GM12878 (cell line): ENCODE measurements around the gene PCSK6. TPM values are rescaled to one million over a fixed set of nuclear protein-coding genes. Genes with fewer than 3 reads are reported as not detected.

Source experiments
- ATAC-seq: fragments of 200-7000 bp; cut with Tn5 transposase; 3 replicates; pipeline ENCODE4 v1.9.1; 2020; ENCODE audit warnings: mild to moderate bottlenecking, moderate library complexity
- BruUV-seq: library from RNA; stranded (reverse); fragments of 400-500 nt; replicated peaks from 2 replicates; lab custom pipeline; 2021; lab: Mats Ljungman, UMichigan
- CTCF ChIA-PET: fragments of 300-600 bp; sonication (Branson Sonifier 250); formaldehyde crosslinking; extraction: SDS; loops from one replicate; lab custom pipeline; 2021; ENCODE audit warnings: inconsistent platforms; lab: Yijun Ruan, JAX
- POLR2A ChIA-PET: fragments of 350-600 bp; formaldehyde crosslinking; extraction: SDS; loops from one replicate; lab custom pipeline; 2021; ENCODE audit warnings: inconsistent platforms; lab: Charles Lee
- RAD21 ChIA-PET: fragments of 300-600 bp; sonication (Branson Sonifier 250); formaldehyde crosslinking; loops from one replicate; lab custom pipeline; 2023; ENCODE audit warnings: antibody characterized with exemption; ENCODE audit not compliant: unreplicated experiment; lab: Charles Lee
- SMC1A ChIA-PET: fragments of 300-600 bp; sonication (Branson Sonifier 250); formaldehyde crosslinking; loops from one replicate; lab custom pipeline; 2023; ENCODE audit not compliant: unreplicated experiment, uncharacterized antibody; lab: Charles Lee
- DNase-seq: peaks from one replicate; pipeline ENCODE4 v3.0.0-alpha.2; 2011; ENCODE audit warnings: low read depth, low spot score
- FAIRE-seq: peaks from 3 replicates; lab custom pipeline; 2011; peaks lifted over from hg19 to GRCh38; lab: Jason Lieb, UNC
- H2AFZ ChIP-seq: 2 replicates; pipeline ENCODE4 v1.6.0; 2011; ENCODE audit warnings: low read depth, low read length, control low read depth; ENCODE audit not compliant: control insufficient read depth
- H3K27ac ChIP-seq: 2 replicates; pipeline ENCODE4 v1.5.1; 2011; ENCODE audit warnings: control low read depth; ENCODE audit not compliant: control insufficient read depth, insufficient read depth
- H3K27me3 ChIP-seq, 2 experiments: replicated peaks in 1 of 2; 2 replicates each; pipeline versions ENCODE4 v1.6.0 to v1.6.1; 2011; ENCODE audit warnings: low read length in 1 of 2; ENCODE audit not compliant: control insufficient read depth in 2 of 2, insufficient read depth in 2 of 2
- H3K36me3 ChIP-seq, 2 experiments: 2 replicates each; pipeline ENCODE4 v1.5.1; 2011; ENCODE audit warnings: low read length in 1 of 2; ENCODE audit not compliant: control insufficient read depth in 2 of 2, insufficient read depth in 2 of 2
- H3K4me1 ChIP-seq: 2 replicates; pipeline ENCODE4 v1.6.1; 2011; ENCODE audit warnings: mild to moderate bottlenecking, low read length, moderate library complexity, mixed read lengths; ENCODE audit not compliant: control insufficient read depth, insufficient read depth
- H3K4me2 ChIP-seq: 2 replicates; pipeline ENCODE4 v1.6.0; 2011; ENCODE audit warnings: control low read depth; ENCODE audit not compliant: control insufficient read depth, insufficient read depth
- H3K4me3 ChIP-seq: fragments of 200-600 bp; sonication (generic); 2 replicates; pipeline ENCODE4 v1.5.1; 2016
- H3K79me2 ChIP-seq: 2 replicates; pipeline ENCODE4 v1.6.0; 2011; ENCODE audit warnings: low read length; ENCODE audit not compliant: control insufficient read depth, insufficient read depth
- H3K9ac ChIP-seq: 2 replicates; pipeline ENCODE4 v1.8.0; 2011; ENCODE audit warnings: low read length, control low read depth, mixed read lengths; ENCODE audit not compliant: control insufficient read depth, insufficient read depth
- H3K9me3 ChIP-seq: replicated peaks from 3 replicates; pipeline ENCODE4 v1.5.1; 2011; ENCODE audit warnings: mild to moderate bottlenecking, low read length; ENCODE audit not compliant: control insufficient read depth, insufficient read depth
- H4K20me1 ChIP-seq: 2 replicates; pipeline ENCODE4 v1.6.0; 2011; ENCODE audit not compliant: control insufficient read depth, insufficient read depth
- BACH1 ChIP-seq: fragments of 450-650 bp; IDR thresholded peaks from 2 replicates; pipeline ENCODE4 v1.6.1; 2017; ENCODE audit warnings: mild to moderate bottlenecking, borderline replicate concordance
- CBX5 ChIP-seq: sonication (generic); IDR thresholded peaks from 2 replicates; pipeline ENCODE4 v1.6.1; 2016; ENCODE audit warnings: low read depth, moderate library complexity, mild to moderate bottlenecking, inconsistent platforms
- EP300 ChIP-seq, 2 experiments: fragments of 150-350 bp in 1 of 2; IDR thresholded peaks; 2 replicates each; pipeline ENCODE4 v1.6.1; 2011 to 2012; ENCODE audit warnings: low read depth in 2 of 2, low read length in 2 of 2, borderline replicate concordance in 1 of 2, improper control_type of control experiment in 1 of 2, inconsistent platforms in 1 of 2; ENCODE audit not compliant: control insufficient read depth in 1 of 2
- ETV6 ChIP-seq, 2 experiments: fragments of 450-650 bp in 1 of 2; IDR thresholded peaks in 1 of 2; conservative IDR thresholded peaks in 1 of 2; 2 replicates each; pipeline ENCODE4 v1.6.1; 2014; ENCODE audit warnings: antibody characterized with exemption in 1 of 2, borderline replicate concordance in 1 of 2, low read depth in 1 of 2, mild to moderate bottlenecking in 1 of 2, moderate library complexity in 1 of 2
- GABPA ChIP-seq: IDR thresholded peaks from 2 replicates; pipeline ENCODE4 v1.6.1; 2014; ENCODE audit warnings: antibody characterized with exemption, low read depth, mild to moderate bottlenecking, inconsistent platforms
- HDAC6 ChIP-seq: fragments of 200-600 bp; sonication (generic); IDR thresholded peaks from one replicate; pipeline ENCODE4 v1.8.0; 2017; ENCODE audit warnings: antibody characterized with exemption; ENCODE audit not compliant: unreplicated experiment
- IRF4 ChIP-seq: IDR thresholded peaks from 2 replicates; pipeline ENCODE4 v1.6.1; 2011; ENCODE audit warnings: low read depth, low read length
- MEF2A ChIP-seq: IDR thresholded peaks from 2 replicates; pipeline ENCODE4 v1.6.1; 2011; ENCODE audit warnings: low read depth, mild to moderate bottlenecking, low read length, moderate library complexity; ENCODE audit not compliant: insufficient read depth
- NFXL1 ChIP-seq: fragments of 450-650 bp; IDR thresholded peaks from 2 replicates; pipeline ENCODE4 v1.6.1; 2017; ENCODE audit warnings: antibody characterized with exemption, mild to moderate bottlenecking, borderline replicate concordance
- NFYA ChIP-seq: IDR thresholded peaks from 2 replicates; pipeline ENCODE4 v1.6.1; 2011; ENCODE audit warnings: low read depth, mild to moderate bottlenecking, low read length, improper control_type of control experiment, borderline replicate concordance
- NR2F1 ChIP-seq: fragments of 450-650 bp; conservative IDR thresholded peaks from 2 replicates; pipeline ENCODE4 v1.6.1; 2017; ENCODE audit warnings: mild to moderate bottlenecking
- SMARCA5 ChIP-seq: fragments of 450-650 bp; IDR thresholded peaks from 2 replicates; pipeline ENCODE4 v1.6.1; 2017; ENCODE audit warnings: mild to moderate bottlenecking
- STAT3 ChIP-seq: IDR thresholded peaks from 2 replicates; pipeline ENCODE4 v1.6.1; 2011; ENCODE audit warnings: low read depth, low read length, improper control_type of control experiment
- TARDBP ChIP-seq: IDR thresholded peaks from 2 replicates; pipeline ENCODE4 v1.6.1; 2016; ENCODE audit warnings: borderline replicate concordance
- WRNIP1 ChIP-seq: IDR thresholded peaks from 2 replicates; pipeline ENCODE4 v1.6.1; 2011; ENCODE audit warnings: low read depth, low read length, improper control_type of control experiment, borderline replicate concordance
- ZNF592 ChIP-seq: fragments of 450-650 bp; IDR thresholded peaks from 2 replicates; pipeline ENCODE4 v1.6.1; 2017; ENCODE audit warnings: mild to moderate bottlenecking, moderate library complexity
- ZZZ3 ChIP-seq: IDR thresholded peaks from 2 replicates; pipeline ENCODE4 v1.6.1; 2011; ENCODE audit warnings: low read depth; ENCODE audit not compliant: control insufficient read depth, insufficient read length
- WGBS: methylation state at CpG from one replicate; pipeline ENCODE4 v1.1.6; 2016; ENCODE audit warnings: low lambda C conversion rate; ENCODE audit not compliant: insufficient replicate concordance, insufficient coverage; ENCODE audit errors: missing lambda C conversion rate; 5-methylcytosine and 5-hydroxymethylcytosine counted together
- in situ Hi-C: fragments of 300-500 bp; cut with MboI; formaldehyde crosslinking; loops from 9 replicates; pipeline ENCODE4 v1.14.3; 2018; ENCODE audit warnings: mixed read lengths
- intact Hi-C: fragments of 100-400 bp; cut with micrococcal nuclease; formaldehyde crosslinking; loops from one replicate; pipeline ENCODE4 v1.14.2; 2022; ENCODE audit not compliant: unreplicated experiment
- polyA plus RNA-seq, 11 experiments: library from polyadenylated mRNA; depleted of rRNA in 4 of 11; unstranded in 6 of 11; stranded (reverse) in 5 of 11; fragments of >200 nt; fragmentation: Nextera tagmentation in 4 of 11; fragmentation: Illumina TruSeq in 1 of 11; extraction: Ambion mirVana in 4 of 11; extraction: Trizol in 1 of 11; gene quantifications; 1 replicate in 1 of 11; 2 replicates in 10 of 11; pipeline versions ENCODE4 v1.2.1 to v1.2.3, GENCODE V29; 2011 to 2016; ENCODE audit warnings: inconsistent platforms in 2 of 11, missing spikeins in 2 of 11, low read depth in 1 of 11
- total RNA-seq, 4 experiments: library from RNA; depleted of rRNA in 3 of 4; stranded (reverse); fragments of >200 nt in 3 of 4; fragmentation: Illumina TruSeq in 1 of 4; extraction: Trizol in 1 of 4; gene quantifications; 2 replicates each; pipeline versions ENCODE4 v1.2.1 to v1.2.3, GENCODE V29; 2013 to 2021
- TF ChIP-seq, protein P1 (sequence below): fragments of 450-650 bp; IDR thresholded peaks from 2 replicates; pipeline ENCODE4 v1.6.1; 2017; ENCODE audit warnings: mild to moderate bottlenecking, low read depth, inconsistent platforms; ENCODE audit not compliant: poor library complexity, severe bottlenecking

Gene PCSK6
- total and polyA plus RNA-seq, 10 of the 15 experiments (the other 5 are each of a cell fraction or from before 2014, with no cell fraction given): 0.19 to 0.67 (median 0.25) TPM; not detected in 4

- no peak for TF ChIP-seq ZNF592
- no peak for TF ChIP-seq NFXL1
- no peak for TF ChIP-seq WRNIP1
- TF ChIP-seq BACH1: no peak
Measured at GRCh38 chr15:101316529-101316928, 173.0 kb downstream of the PCSK6 start (continued).

DNA sequence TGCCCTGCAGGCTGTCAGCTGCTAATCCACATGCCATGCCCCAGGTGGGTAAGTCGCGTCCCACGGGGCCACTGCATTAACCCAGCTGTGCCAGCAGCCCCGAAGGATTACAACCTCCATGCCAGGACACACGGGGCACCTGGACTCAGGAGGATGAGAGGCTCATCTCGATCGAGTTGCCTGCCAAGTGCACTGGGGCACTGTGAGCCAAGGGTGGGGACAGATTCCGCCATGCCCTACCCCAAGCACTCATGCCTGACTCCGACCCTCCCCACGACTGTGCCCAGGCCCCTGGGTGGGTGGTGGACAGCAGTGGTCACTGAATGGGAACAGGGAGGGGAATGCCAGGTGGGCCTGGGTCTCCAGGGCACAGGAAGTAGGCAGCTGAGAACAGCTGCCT, 173.8 kb downstream of the PCSK6 start:
- H3K27me3 ChIP-seq: peaks cover 1 to 6% of the 10 kb centered on the region in 2 experiments; a peak in 3 of 4 replicates
- ChIA-PET SMC1A (interaction anchor here (0.9 kb wide), 1 partner anchor 306 kb away, joined by 3 read pairs; no protein-coding TSS in a partner anchor), RAD21 (no interaction called here), CTCF (no interaction called here), POLR2A (no interaction called here)
- in situ Hi-C loops: no loop called here
- intact Hi-C loops: no loop called here
- no peak overlapping the region for H3K27ac ChIP-seq
- H3K9ac ChIP-seq: no peak overlapping the region
- no TSS peak for BruUV-seq
- H3K79me2 ChIP-seq: no peaks in the 10 kb centered on the region
- no peaks in the 10 kb centered on the region for H3K36me3 ChIP-seq
- H2AFZ ChIP-seq: no peak overlapping the region
- ATAC-seq (no peak), DNase-seq (no peak), FAIRE-seq (no peak)
- H3K4me2 ChIP-seq: no peak overlapping the region
- H4K20me1 ChIP-seq: no peaks in the 10 kb centered on the region
- no peaks in the 10 kb centered on the region for H3K9me3 ChIP-seq
- no peak overlapping the region for H3K4me3 ChIP-seq
- no peaks in the 10 kb centered on the region for H3K4me1 ChIP-seq
- 38% methylated on average over 10 of the region's 10 CpGs for WGBS
- TF ChIP-seq IRF4: no peak
- no peak for TF ChIP-seq HDAC6
- no peak for TF ChIP-seq EP300 (IDR thresholded peaks at IDR 0.05; ENCODE audit: borderline replicate concordance in 1 of 2, control insufficient read depth in 1 of 2, low read depth in 2 of 2, low read length in 2 of 2)
- no peak for TF ChIP-seq STAT3
- no peak for TF ChIP-seq MEF2A
- no peak for TF ChIP-seq TARDBP
- TF ChIP-seq SMARCA5: no peak
- TF ChIP-seq ZZZ3: no peak
- no peak for TF ChIP-seq NR2F1
- TF ChIP-seq ETV6 (conservative IDR thresholded peaks at IDR 0.05 in 1 of 2, IDR thresholded peaks at IDR 0.05 in 1 of 2; ENCODE audit: borderline replicate concordance in 1 of 2, low read depth in 1 of 2): no peak
- no peak for TF ChIP-seq NFYA
- TF ChIP-seq GABPA: no peak
- TF ChIP-seq, protein P1, sequence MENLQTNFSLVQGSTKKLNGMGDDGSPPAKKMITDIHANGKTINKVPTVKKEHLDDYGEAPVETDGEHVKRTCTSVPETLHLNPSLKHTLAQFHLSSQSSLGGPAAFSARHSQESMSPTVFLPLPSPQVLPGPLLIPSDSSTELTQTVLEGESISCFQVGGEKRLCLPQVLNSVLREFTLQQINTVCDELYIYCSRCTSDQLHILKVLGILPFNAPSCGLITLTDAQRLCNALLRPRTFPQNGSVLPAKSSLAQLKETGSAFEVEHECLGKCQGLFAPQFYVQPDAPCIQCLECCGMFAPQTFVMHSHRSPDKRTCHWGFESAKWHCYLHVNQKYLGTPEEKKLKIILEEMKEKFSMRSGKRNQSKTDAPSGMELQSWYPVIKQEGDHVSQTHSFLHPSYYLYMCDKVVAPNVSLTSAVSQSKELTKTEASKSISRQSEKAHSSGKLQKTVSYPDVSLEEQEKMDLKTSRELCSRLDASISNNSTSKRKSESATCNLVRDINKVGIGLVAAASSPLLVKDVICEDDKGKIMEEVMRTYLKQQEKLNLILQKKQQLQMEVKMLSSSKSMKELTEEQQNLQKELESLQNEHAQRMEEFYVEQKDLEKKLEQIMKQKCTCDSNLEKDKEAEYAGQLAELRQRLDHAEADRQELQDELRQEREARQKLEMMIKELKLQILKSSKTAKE: no peak
- TF ChIP-seq CBX5: no peak
